OCI-LY3 (cell line): ENCODE data around the gene PTCSC3.

Experiments used
- EZH2phosphoT487 ChIP-seq: fragments of 200-600 bp; shearing (Covaris generic); IDR thresholded peaks from 2 replicates; pipeline ENCODE4 v1.6.1; 2018; ENCODE audit warnings: antibody characterized with exemption, mixed run types, low read depth
- TF ChIP-seq, protein P1 (sequence below): fragments of 200-600, 300-600 bp; sonication (generic); IDR thresholded peaks from 2 replicates; pipeline ENCODE4 v1.5.1; 2014; ENCODE audit warnings: antibody characterized with exemption, low read length, low read depth

GRCh38 chr14:36163451-36163850, 13.1 kb downstream of the PTCSC3 start:
- TF ChIP-seq, protein P1, sequence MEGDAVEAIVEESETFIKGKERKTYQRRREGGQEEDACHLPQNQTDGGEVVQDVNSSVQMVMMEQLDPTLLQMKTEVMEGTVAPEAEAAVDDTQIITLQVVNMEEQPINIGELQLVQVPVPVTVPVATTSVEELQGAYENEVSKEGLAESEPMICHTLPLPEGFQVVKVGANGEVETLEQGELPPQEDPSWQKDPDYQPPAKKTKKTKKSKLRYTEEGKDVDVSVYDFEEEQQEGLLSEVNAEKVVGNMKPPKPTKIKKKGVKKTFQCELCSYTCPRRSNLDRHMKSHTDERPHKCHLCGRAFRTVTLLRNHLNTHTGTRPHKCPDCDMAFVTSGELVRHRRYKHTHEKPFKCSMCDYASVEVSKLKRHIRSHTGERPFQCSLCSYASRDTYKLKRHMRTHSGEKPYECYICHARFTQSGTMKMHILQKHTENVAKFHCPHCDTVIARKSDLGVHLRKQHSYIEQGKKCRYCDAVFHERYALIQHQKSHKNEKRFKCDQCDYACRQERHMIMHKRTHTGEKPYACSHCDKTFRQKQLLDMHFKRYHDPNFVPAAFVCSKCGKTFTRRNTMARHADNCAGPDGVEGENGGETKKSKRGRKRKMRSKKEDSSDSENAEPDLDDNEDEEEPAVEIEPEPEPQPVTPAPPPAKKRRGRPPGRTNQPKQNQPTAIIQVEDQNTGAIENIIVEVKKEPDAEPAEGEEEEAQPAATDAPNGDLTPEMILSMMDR: no peak
- no peak for TF ChIP-seq EZH2phosphoT487
